M059J (cell line): ENCODE measurements around the gene MYOC. TPM values are rescaled to one million over a fixed set of nuclear protein-coding genes. Genes with fewer than 3 reads are reported as not detected.
"Not testable (repeated sequence)": the region's sequence is repeated elsewhere in the genome, so short reads cannot be mapped to it uniquely, and the experiment has no call there.

Source experiments
- DNase-seq: peaks from one replicate; pipeline ENCODE4 v3.0.0-alpha.2; 2012; ENCODE audit warnings: low read depth
- total RNA-seq: library from RNA; depleted of rRNA; stranded (reverse); fragments of >200 nt; shearing (Covaris generic); gene quantifications from 2 replicates; pipeline ENCODE4 v1.2.3, GENCODE V29; 2014; rRNA removed

Gene MYOC
- total RNA-seq, 1 experiment from 2014 or later: not detected

GRCh38 chr1:171606402-171606941 lies 46.0 kb downstream of the MYOC start:
- no peak for DNase-seq

- not testable (repeated sequence) for DNase-seq
Observed at GRCh38 chr1:171603042-171603441, 49.4 kb downstream of the MYOC start.

- no peak for DNase-seq
Observed at GRCh38 chr1:171600862-171601261, 51.6 kb downstream of the MYOC start.

- DNase-seq: not testable (repeated sequence)
Observed at GRCh38 chr1:171600310-171600709, 52.2 kb downstream of the MYOC start.

GRCh38 chr1:171597203-171597602 lies 55.3 kb downstream of the MYOC start:
- no peak for DNase-seq

- DNase-seq: no peak
Observed at GRCh38 chr1:171596705-171597104, 55.8 kb downstream of the MYOC start.

GRCh38 chr1:171596119-171596518 lies 56.4 kb downstream of the MYOC start:
- DNase-seq: no peak

- peak; percentile 66 for DNase-seq
Observed at GRCh38 chr1:171595324-171595723, 57.2 kb downstream of the MYOC start.

- peak; percentile 27 for DNase-seq
Observed at GRCh38 chr1:171590022-171590421, 62.5 kb downstream of the MYOC start.

GRCh38 chr1:171588230-171588629 lies 64.3 kb downstream of the MYOC start:
- DNase-seq: no peak

GRCh38 chr1:171585715-171586114 lies 66.8 kb downstream of the MYOC start:
- no peak for DNase-seq

Other genes with a start within 250 kb of the MYOC start
- gene PRRC2C, start 167.2 kb downstream of the MYOC start, total RNA-seq: 39.1 and 55.9 TPM in 2 replicates
- not detected in 2 replicates for gene MYOCOS, start 30.4 kb downstream of the MYOC start, total RNA-seq
- gene VAMP4, start 89.4 kb upstream of the MYOC start, total RNA-seq: 11.4 and 12.4 TPM in 2 replicates
- 21.1 and 27.9 TPM in 2 replicates for gene METTL13, start 129.0 kb upstream of the MYOC start, total RNA-seq
- gene DNM3, start 188.8 kb upstream of the MYOC start, total RNA-seq: 2.1 and 3.1 TPM in 2 replicates